ENCODE measurements around the gene VPS13C.

VPS13C gene

DNA sequence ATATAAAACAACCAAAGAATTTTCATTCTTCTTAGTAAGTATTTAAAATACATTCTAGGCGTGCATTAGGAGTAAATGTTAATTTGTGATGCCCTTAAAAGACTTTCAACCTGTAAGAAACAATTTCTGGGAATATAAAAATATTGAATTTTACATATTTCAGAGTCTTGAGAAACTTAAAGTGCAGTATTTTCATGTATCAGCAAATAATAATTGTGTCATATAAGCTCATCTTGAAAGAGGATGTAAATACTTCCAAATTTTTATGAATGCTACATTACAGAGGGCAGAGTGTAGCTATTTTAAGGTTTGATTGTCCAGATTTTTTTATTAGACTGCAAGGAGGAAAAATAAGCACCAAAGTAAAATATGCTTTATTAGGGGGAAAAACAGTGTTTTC, 207.1 kb downstream of the VPS13C start:
- no peak for DNase-seq (ENCODE audit: low spot score)

DNA sequence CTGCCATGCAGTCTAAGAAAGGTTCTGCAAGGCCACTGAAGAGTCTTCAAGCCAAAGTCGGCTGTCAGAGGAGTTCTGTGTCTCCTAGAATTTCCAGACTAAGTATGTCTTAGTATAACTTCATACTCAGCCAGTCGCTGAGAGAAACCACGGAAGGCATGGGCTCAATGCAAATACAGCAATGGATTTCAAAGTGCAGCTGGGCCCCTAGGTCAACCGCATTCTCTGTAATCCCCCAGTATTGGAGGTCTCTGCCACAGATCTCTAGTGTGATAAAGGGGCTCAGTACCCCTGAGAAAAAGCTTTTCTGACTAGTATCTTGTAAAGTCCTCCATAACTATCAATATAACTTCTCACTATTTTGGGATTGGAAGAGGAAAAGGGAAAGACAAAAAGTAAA, 208.3 kb downstream of the VPS13C start:
- no peak for DNase-seq (ENCODE audit: low spot score)

DNA sequence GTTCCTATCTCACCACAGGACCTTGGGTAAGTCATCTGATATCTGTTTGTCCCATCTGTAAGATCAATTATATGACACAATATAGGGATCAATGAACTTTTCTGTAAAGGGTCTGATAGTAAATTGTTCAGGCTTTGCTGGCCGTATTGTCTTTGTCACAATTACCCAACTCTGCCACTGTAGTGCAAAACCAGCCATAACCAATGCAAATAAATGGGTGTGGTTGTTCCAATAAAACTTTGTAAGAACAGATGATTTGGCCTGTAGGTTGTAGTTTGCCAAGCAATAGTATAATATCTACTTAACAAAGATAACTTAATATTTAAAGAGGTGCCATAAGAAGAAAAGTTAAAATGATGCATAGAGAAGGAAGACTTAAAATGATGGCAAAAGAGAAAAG, 210.8 kb downstream of the VPS13C start:
- DNase-seq (ENCODE audit: low spot score): no peak

DNA sequence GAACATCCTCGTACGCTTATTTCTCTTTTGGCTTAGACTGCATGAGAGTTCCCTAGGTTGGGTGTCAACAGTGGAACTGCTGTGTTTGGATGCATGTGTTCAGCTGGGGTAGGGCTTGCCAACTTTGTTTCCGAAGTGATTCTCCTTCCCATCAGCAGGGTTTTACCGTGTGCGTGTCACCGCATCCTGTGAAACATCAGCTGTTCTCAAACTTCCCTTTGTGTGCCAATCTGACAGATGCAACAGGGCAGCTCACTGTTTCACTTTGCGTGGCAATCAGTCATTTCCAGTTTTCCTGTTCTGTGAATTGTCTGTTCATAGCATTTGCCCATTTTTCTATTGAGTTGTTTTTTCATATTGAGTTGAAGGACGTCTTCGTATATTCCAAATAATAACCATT, 218.8 kb downstream of the VPS13C start:
- DNase-seq (ENCODE audit: low spot score): no peak

DNA sequence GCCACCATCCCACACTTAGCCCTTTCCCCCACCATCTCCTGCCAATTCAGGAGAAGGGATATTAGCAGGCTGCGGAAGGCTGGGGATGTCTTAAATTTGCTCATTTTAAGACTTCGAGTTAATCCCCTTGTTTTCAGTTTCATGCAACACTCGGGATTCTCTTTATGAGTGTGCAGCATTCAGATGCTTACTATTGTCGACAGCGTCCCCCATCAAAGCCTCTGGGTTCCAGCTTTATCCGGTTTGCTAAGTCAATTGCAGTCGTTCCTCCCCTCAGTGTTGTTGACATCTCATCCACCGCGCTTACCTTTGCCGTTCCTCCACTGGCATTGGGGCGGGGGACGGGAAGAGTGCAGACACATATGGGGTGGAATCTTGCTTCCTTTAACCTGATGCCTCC, 220.2 kb downstream of the VPS13C start:
- DNase-seq (ENCODE audit: low spot score): no peak

DNA sequence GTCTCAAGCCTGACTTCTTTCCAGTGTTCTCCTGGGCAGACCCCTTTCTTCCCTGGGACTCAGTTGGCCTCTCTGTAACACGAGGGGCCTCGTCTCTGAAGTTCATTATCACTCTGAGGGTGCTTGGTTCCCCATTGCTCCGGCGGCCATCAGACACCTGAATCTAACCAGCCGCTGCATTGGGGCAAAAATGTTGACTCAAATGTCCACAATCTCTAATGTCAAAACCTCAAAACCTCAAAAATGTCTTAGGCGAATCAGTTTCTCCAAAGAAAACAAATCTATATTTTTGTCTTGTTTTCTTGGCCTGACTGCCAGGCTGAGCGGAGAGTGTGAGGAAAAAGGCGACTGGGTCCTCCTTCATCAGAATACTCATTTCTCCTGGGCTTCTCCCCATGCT, 220.7 kb downstream of the VPS13C start:
- no peak for DNase-seq (ENCODE audit: low spot score)

DNA sequence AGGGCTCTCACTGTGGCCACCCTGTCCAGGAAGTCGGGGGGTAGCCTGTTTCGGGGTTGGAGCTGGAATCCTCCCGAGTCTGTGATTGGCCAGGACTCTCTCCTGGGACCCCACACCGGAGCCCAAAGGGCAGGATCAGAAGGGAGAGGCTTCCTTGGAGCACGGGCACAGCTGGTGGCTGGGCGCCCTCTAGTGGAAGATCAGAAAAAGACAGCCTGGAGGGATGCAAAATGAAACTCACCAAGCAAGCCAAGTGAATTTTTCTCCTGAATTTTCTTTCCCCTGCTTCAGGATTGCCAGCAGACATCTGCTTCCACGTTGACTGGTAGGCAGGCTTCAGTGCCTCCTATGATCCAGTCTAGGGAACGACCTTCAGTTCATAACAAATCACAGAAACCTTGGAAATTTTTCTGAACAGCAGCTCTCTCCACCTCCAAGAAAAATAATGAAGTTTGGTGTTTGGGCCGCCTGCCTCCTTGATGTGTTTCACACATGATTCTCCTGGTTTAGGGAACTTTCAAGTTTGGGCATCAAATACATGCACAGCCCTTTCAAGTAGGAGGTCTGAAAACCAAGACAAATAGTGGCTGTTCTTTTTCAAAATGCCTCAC, 224.6 kb downstream of the VPS13C start:
- peak; percentile 56 for DNase-seq (ENCODE audit: low spot score)

DNA sequence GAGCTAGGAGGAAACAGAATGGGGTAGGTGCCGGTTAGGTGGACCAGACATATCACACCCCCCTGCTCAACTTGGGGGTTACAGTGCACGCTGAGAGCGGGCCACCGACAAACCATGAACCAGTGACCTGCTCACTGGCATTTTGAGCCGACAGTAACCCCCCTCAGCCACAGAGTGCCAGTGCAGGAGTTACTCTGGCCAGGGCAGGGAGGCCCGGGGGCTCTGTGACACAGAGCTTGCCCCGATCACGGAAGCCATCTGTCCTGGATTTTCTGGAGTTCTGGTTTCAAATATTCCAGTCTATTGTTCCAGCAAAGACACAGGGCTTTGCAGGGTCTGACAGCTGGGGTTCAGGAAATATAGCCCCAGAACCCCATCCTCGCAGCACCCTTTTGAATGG, 225.2 kb downstream of the VPS13C start:
- DNase-seq (ENCODE audit: low spot score): no peak

DNA sequence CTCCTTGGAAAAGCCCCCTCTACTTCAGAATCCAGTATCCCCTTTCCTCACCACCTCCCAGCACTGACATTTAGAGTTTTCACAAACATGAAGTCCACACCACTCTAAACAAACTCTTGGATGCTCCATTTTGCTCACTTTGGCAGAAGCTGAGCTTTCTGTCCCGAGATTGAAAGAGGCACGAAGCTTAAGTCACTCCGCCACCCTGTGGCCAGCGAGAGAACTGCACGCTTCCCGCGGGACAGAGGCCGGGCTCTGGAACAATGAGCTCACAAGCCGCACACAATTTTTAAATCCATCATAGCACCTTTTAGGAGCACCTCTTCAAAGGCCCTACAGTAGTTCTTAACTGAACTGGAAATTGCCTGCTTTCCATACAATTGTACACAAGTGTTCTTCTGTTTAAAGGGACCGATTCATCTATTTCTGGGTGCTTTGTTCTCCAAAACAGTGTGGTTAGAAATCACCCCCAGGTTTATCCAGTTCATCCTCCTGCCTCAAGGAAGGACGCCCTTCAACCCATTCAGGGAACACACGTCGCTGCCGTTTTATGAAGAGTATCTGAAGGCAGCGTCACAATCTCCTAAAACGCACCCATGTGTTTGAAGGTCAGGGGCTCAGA, 226.1 kb downstream of the VPS13C start:
- DNase-seq (ENCODE audit: low spot score): peak; percentile 80

DNA sequence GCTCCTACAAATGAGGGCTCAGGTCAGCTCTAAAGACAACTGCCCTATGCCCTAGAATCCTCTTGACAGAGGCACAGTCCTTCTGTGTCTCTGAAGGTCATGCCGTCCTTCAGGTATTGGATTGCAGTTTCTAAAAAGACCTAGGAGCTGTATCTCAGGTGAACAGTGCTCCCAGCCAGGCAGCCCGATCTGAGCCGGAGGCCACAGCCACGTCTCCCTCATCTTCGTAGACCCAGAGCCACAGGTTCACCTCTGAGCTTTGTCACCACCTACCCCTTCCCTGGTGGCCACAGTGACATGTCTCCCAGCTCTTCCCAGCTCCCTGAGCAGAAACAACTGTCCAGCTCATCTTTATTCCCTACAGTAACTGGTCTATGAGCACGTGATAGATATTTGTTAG, 228.0 kb downstream of the VPS13C start:
- no peak for DNase-seq (ENCODE audit: low spot score)

DNA sequence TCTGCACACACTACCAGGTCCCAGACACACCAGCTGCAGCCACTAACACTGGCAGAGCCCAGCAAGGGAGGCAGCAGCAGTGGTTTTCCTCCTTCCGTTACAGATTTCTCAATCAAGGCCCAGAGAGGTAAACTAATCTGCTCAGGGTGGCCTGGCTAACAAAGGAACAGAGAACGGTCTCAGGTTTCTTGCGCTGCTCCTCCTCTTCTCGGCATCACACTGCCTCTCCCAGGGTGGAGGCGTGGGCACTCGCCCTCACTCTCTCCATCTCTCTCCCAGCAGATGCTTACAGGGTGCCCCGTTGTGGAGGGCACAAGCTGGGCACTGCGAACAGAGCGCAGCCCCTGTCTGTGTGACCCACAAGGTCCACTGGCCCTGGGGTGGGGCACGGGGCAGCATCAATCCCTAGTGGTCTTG, 228.7 kb downstream of the VPS13C start:
- DNase-seq (ENCODE audit: low spot score): no peak

DNA sequence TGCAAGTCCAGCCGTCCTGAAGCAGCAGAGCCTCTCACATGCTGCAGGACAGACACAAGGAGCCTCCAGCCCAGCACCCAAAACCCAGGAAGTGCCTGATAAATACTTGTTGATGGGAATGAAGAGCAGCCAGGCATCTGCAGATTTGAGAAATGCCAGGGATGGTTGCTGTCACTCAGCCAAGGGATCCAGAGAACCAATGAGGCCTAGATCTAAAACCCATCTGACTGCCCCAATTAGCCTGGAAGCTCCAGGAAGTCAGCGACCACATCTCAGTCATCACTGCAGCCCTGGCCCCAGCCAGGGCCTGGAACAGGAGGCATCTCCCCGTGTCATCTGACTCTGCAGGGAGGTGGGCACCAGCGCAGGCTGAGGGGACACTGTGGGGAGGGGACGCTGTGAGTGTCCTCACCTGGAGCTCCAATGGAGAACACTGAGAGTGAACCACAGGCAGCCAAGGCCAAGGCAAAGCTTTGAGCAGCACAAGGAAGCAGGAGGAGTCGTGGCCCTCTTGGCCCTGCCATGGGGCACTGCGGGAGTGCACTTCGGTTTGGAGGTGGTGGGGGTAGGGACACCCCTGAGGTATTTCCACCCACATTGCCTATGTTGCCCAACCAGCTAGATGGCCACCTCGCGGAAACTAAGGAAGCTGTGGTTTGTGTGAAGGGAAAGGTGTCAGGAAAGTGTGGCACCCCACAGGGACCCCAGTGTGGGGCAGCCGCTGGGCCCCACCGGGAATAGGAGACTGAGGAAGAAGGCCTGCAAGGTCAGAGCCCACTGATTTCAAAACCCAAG, 229.5 kb downstream of the VPS13C start:
- no peak for DNase-seq (ENCODE audit: low spot score)

DNA sequence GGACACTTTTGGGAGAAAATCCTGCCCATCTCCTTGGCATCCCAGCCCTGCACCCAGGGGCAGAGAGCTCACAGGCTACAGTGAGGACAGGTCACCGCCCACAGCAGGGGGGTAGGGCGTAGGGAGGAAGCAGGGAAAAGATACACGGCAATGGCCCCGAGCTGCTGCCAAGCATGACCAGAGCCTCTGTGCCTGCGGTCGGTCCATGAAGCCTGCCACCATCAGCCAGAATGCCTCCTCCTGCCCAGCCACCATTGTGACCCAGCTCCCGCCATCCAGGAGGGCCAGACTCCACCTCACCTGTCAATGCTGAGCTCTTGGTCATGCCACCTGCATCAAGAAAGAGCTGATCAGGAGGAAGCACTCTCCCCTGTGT, 230.7 kb downstream of the VPS13C start:
- DNase-seq (ENCODE audit: low spot score): no peak

DNA sequence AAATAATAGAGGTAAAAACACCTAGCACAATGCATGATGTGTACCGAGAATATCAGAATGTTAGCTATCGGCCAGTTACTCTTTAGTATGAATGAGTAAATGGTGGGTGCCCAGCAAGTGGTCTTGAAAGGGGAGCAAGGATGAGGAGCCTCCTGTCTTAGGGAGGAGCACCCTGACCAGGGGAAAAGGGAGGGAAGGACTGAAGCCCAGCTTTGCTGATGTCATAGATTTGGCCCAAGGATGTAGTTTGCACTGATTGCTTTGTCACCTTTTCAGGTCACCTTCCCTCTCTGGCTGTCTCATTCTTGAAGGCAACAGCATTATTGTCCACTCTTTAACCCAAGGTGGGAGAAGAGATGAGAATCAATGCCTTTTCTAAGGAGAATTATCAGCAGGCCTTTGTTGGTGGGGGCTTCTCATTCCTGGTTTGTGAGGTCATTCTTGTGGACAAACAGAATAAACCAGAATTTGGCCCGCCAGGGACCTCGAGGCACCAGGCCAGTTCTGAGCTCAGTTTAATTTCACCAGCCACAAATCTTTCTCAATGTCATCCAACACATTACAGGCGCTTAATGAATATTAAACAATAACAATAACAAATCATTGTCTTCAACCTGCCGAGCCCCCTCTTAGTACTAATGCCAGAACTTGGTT, 231.3 kb downstream of the VPS13C start:
- DNase-seq (ENCODE audit: low spot score): no peak

DNA sequence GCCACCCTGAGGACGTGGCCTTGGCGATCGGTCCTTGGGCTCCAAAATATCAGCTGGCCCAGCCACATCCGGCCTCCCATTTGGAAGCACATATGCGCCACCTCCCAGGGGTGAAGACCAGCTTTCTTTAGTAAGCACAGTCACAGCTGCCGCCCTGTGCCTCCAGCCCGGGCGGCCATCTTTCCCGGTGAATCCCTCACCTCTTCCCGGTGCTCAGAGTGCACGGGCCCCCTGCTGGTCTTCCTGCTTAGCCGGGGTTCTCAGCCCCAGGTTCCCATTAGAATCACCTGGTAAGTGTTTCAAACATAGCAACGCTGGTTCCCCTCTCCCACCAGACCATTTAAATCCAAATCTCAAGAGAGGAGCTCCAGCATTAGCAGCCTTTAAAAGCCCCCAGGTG, 232.2 kb downstream of the VPS13C start:
- DNase-seq (ENCODE audit: low spot score): no peak

DNA sequence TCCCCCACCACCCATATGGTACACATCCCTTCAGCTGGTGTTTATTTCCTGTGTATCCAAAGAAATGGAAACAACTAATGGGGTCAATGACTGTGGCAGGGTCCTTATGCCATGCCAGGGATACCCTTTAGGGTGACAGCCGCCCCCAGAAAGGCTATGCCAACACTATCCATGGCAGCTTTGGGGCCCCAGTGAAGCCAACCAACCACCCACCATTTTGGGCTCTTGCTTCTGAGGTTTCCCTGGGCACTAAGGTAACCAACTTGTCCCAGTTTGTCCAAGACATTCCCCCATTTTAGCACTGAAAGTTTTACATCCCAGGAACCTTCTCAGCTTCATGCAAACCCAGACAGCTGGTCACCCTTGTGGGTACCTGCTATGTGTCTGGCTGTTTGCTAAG, 233.1 kb downstream of the VPS13C start:
- DNase-seq (ENCODE audit: low spot score): no peak

DNA sequence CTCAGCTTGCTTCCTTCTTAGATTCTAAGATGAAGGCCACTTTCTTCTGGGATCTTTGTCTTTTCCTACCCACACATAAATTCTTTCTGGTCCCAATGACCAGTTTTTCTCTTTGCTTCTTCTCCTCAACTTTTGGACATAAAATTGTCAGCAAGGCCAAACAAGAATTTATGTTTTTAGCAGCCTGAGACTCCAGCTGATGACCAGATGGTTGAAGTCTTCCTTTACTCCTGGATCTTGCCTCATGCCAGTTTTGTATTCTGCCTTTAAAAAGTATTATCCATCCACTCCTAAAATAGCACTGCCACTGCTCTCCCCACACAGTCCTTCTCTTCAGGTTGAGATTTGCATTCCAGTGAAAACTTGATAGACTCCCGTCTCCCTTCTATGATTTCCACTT, 236.0 kb downstream of the VPS13C start:
- DNase-seq (ENCODE audit: low spot score): no peak

DNA sequence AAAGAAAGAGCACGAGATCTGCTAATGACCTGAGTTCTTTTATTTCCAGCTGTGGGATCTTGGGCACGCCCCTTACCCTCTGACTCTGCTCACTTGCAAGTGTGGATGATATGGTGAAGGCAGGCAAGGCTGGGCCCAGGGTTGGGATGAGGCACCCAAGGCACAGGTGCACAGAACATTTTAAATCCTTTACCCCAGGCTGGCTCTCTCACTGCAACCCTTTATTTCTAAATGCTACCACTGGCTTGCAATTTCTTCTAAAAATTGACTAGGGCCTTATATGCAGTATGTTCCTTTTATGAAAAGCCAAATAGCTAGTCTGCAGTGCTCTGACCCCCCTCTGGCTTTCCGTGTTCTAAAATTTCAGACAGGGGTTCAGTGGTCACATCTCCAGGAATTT, 237.7 kb downstream of the VPS13C start:
- DNase-seq (ENCODE audit: low spot score): no peak

DNA sequence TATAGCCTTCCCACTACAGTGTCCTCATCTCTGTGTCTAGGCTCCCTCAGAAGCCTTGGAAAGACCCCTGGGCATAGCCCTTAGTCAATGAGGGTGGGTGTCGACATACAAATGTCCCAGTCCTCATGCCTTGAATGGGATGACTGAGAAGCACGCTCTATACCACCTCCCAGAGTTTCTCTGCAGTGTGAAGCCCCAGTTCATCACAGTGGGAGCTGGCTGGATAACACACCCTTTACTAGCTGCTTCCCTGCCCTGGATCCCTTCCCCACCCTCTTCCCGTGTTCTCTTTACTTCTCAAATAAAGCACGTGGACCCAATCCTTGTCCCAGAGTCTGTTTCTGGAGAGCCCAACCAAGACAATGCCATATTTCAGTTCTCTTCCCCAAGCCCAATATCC, 239.3 kb downstream of the VPS13C start:
- no peak for DNase-seq (ENCODE audit: low spot score)

DNA sequence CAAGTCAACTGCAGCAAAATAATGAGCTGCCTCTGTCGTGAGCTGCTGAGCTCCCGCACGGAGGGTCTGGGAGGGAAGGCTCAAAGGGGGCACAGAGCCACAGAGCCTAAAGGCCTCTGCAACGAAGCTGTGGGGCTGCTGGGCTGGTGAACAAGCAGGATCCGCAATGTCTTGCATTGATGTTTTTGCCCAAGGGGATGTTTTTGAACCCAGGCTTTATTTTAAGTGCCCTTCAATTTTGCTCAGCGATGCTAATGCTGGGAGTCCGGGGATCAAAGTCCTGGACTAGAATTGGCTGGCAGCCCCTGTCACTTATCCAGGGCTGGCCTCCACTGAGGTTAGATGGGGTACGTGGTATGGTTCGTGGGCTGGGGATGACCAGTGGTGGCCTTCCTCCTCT, 240.0 kb downstream of the VPS13C start:
- no peak for DNase-seq (ENCODE audit: low spot score)

DNA sequence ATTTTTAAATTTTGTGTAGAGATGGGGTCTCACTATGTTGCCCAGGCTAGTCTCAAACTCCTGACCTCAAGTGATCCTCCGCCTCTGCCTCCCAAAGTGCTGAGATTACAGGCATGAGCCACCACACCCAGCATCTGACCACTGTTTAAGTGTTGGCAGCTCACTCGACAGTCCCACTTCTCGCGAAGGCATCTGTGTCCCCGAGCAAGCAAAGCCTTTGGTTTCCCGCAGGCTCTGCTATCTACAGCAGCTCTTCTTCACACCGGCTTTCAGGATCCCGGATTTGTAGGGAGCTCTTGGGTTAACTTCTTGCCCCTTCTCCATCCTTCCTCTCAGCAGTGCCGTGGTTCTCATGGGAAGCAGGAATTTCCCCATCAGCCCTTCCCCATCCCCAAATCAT, 240.9 kb downstream of the VPS13C start:
- DNase-seq (ENCODE audit: low spot score): no peak

DNA sequence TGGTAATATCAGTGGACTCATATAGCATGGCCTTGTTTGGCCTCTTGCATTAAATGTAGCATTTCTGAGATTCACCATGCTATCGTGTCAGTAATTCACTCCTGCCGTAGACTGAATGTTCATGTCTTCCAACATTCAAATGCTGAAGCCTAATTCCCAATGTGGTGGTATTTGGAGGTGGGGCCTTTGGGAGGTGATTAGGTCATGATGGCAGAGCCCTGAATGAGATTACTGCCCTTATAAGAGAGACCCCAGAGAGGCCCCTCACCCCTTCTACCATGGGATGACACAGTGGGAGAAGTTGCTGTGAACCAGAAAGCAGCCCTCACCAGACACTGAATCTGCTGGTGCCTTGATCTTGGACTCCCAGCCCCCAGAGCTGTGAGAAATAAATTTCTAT, 241.4 kb downstream of the VPS13C start:
- no peak for DNase-seq (ENCODE audit: low spot score)

DNA sequence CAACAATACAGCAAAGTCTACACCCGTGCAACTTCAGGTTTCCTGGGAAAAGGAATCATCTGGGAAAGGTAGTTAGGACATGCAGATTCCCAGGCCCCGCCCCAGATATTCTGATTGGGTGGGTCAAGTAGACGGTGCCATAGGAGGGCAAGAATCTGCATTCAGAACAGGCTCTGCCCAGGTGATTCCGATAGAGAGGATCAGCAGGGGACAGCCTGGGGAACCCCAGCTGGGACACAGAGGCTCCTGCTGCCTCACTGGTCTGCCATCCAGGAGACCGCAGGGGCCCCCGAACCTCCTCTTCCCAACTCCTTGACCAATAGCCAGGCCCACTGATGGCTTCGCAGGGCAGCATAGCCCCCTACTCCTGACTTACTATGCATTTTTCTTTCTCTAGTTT, 243.4 kb downstream of the VPS13C start:
- no peak for DNase-seq (ENCODE audit: low spot score)

Data from NAMALWA (cell line).